RWPE2 (cell line): ENCODE measurements around the gene SELENOM.
"Not testable (repeated sequence)": the region's sequence is repeated elsewhere in the genome, so short reads cannot be mapped to it uniquely, and the experiment has no call there.

Experiments
- ATAC-seq: fragments of 200-7000 bp; cut with Tn5 transposase; 3 replicates; pipeline ENCODE4 v1.9.1; 2021; ENCODE audit warnings: low read depth
- DNase-seq: peaks from one replicate; pipeline ENCODE4 v3.0.0-alpha.2; 2020; ENCODE audit warnings: low spot score
- H3K27ac ChIP-seq: fragments of 450-650 bp; 2 replicates; pipeline ENCODE4 v1.5.1; 2017; ENCODE audit warnings: mild to moderate bottlenecking; ENCODE audit not compliant: poor library complexity, severe bottlenecking
- H3K27me3 ChIP-seq: fragments of 250-450 bp; sonication (Bioruptor Pico); 2 replicates; pipeline ENCODE4 v1.5.1; 2021; ENCODE audit warnings: mild to moderate bottlenecking, moderate library complexity; ENCODE audit not compliant: insufficient read depth, poor library complexity, severe bottlenecking
- H3K36me3 ChIP-seq: fragments of 250-450 bp; sonication (Bioruptor Pico); 2 replicates; pipeline ENCODE4 v1.5.1; 2020; ENCODE audit warnings: low read depth, mild to moderate bottlenecking, moderate library complexity
- H3K4me1 ChIP-seq: fragments of 250-450 bp; sonication (Bioruptor Pico); 2 replicates; pipeline ENCODE4 v1.5.1; 2021; ENCODE audit warnings: mild to moderate bottlenecking, moderate library complexity; ENCODE audit not compliant: insufficient read depth, poor library complexity, severe bottlenecking
- H3K4me3 ChIP-seq: fragments of 250-450 bp; sonication (Bioruptor Pico); 2 replicates; pipeline ENCODE4 v1.5.1; 2021; ENCODE audit warnings: mild to moderate bottlenecking, moderate library complexity; ENCODE audit not compliant: severe bottlenecking
- H3K9me3 ChIP-seq: fragments of 250-450 bp; sonication (Bioruptor Pico); 2 replicates; pipeline ENCODE4 v1.5.1; 2021; ENCODE audit warnings: mild to moderate bottlenecking, moderate library complexity; ENCODE audit not compliant: severe bottlenecking
- CTCF ChIP-seq: fragments of 450-650 bp; IDR thresholded peaks from one replicate; pipeline ENCODE4 v1.5.1; 2017; ENCODE audit warnings: mild to moderate bottlenecking, moderate library complexity; ENCODE audit not compliant: poor library complexity, severe bottlenecking

The SELENOM gene

GRCh38 chr22:31121403-31121802 lies 14.0 kb upstream of the SELENOM start:
- Histone ChIP-seq H3K9me3 (no peaks in the 10 kb centered on the region), H3K4me1 (no peaks in the 10 kb centered on the region), H3K27me3 (no peaks in the 10 kb centered on the region), H3K36me3 (no peaks in the 10 kb centered on the region), H3K4me3 (no peak overlapping the region), H3K27ac (no peak overlapping the region)
- no peak for TF ChIP-seq CTCF
- ATAC-seq = no peak
- no peak for DNase-seq

GRCh38 chr22:31120642-31121041 lies 13.3 kb upstream of the SELENOM start:
- no peak for TF ChIP-seq CTCF
- no peaks in the 10 kb centered on the region for H3K4me1 ChIP-seq
- ATAC-seq = no peak
- H3K27ac ChIP-seq = no peak overlapping the region
- no peaks in the 10 kb centered on the region for H3K27me3 ChIP-seq
- H3K4me3 ChIP-seq = no peak overlapping the region
- no peak for DNase-seq
- no peaks in the 10 kb centered on the region for H3K9me3 ChIP-seq
- no peaks in the 10 kb centered on the region for H3K36me3 ChIP-seq

- H3K27me3 ChIP-seq = no peaks in the 10 kb centered on the region
- ATAC-seq = no peak
- no peak for TF ChIP-seq CTCF
Observed at GRCh38 chr22:31120230-31120629, 12.9 kb upstream of the SELENOM start.

GRCh38 chr22:31119026-31119717 lies 11.8 kb upstream of the SELENOM start:
- TF ChIP-seq CTCF = no peak
- no peak for ATAC-seq
- H3K36me3 ChIP-seq = no peaks in the 10 kb centered on the region
- H3K27me3 ChIP-seq = no peaks in the 10 kb centered on the region
- no peak overlapping the region for H3K27ac ChIP-seq
- H3K4me3 ChIP-seq = no peak overlapping the region
- DNase-seq = no peak
- H3K9me3 ChIP-seq = no peaks in the 10 kb centered on the region
- no peaks in the 10 kb centered on the region for H3K4me1 ChIP-seq

More at GRCh38 chr22:31120230-31120629, 12.9 kb upstream of the SELENOM start:
- DNase-seq = no peak
- Histone ChIP-seq H3K4me3 (no peak overlapping the region), H3K36me3 (no peaks in the 10 kb centered on the region), H3K27ac (no peak overlapping the region), H3K4me1 (no peaks in the 10 kb centered on the region), H3K9me3 (no peaks in the 10 kb centered on the region)

- no peak for ATAC-seq
Observed at GRCh38 chr22:31118046-31118820, 10.9 kb upstream of the SELENOM start.

GRCh38 chr22:31112547-31113091 lies 5.3 kb upstream of the SELENOM start:
- not testable (repeated sequence) for H3K9me3 ChIP-seq, ATAC-seq, H3K27ac ChIP-seq, H3K4me3 ChIP-seq, DNase-seq, H3K36me3 ChIP-seq, H3K4me1 ChIP-seq, H3K27me3 ChIP-seq

More at GRCh38 chr22:31118046-31118820, 10.9 kb upstream of the SELENOM start:
- TF ChIP-seq CTCF = no peak
- no peaks in the 10 kb centered on the region for H3K27me3 ChIP-seq
- no peak for DNase-seq
- H3K4me3 ChIP-seq = no peak overlapping the region
- no peaks in the 10 kb centered on the region for H3K4me1 ChIP-seq
- no peaks in the 10 kb centered on the region for H3K9me3 ChIP-seq
- H3K36me3 ChIP-seq = no peaks in the 10 kb centered on the region
- H3K27ac ChIP-seq = no peak overlapping the region
